ENCODE measurements around the gene KCP. TPM values are rescaled to one million over a fixed set of nuclear protein-coding genes. Genes with fewer than 3 reads are reported as not detected.

KCP gene
- polyA plus RNA-seq, 1 of the 3 experiments (the other 2 are of a cell fraction): not detected

GRCh38 chr7:128954830-128955802 is 44.6 kb upstream of the KCP start:
- ChIA-PET POLR2A (interaction anchor here (1.5 kb wide), 1 partner anchor 8 kb away, joined by 3 read pairs; no protein-coding TSS in a partner anchor), CTCF (interaction anchor here (0.7 to 4.8 kb wide), 20 partner anchors 8 to 413 kb away, joined by 3 to 32 read pairs (median 4); partner anchors contain the start of genes ATP6V1F and KCP)
- DNase-seq: peak; percentile 86
- WGBS (ENCODE audit: low lambda C conversion rate): 45% methylated on average over 15 of the region's 15 CpGs
- Histone ChIP-seq H3K4me2 (0 out of 2 replicates have a peak overlapping the region, but pooled peaks have one; percentile 2), H2AFZ (ENCODE audit: low read depth) (no peak overlapping the region), H3K27me3 (ENCODE audit: insufficient read depth) (no peaks in the 10 kb centered on the region), H3K27ac (ENCODE audit: low read depth in 2 of 2, low read length in 1 of 2) (peak overlapping the region; percentile 35 to 93), H4K20me1 (ENCODE audit: insufficient read depth) (no peaks in the 10 kb centered on the region; the same call in 1 of the 2 replicates), H3K9me2 (no peaks in the 10 kb centered on the region), H3F3A (replicated peaks; ENCODE audit: insufficient read depth) (peaks cover 15% of the 10 kb centered on the region), H3K4me3 (ENCODE audit: low read depth in 2 of 2, low read length in 1 of 2) (no peak overlapping the region), H3K4me1 (ENCODE audit: control insufficient read depth in 1 of 2, insufficient read depth in 2 of 2, low read depth in 1 of 2, low read length in 1 of 2) (peaks cover 5 to 52% of the 10 kb centered on the region in 2 experiments; a peak in 3 of 4 replicates), H3K79me2 (ENCODE audit: insufficient read depth) (no peaks in the 10 kb centered on the region), H3K9me3 (no peaks in the 10 kb centered on the region), H3K9ac (no peak overlapping the region), H3K36me3 (replicated peaks in 1 of 2; ENCODE audit: control insufficient read depth in 1 of 2, insufficient read depth in 2 of 2, low read length in 1 of 2) (peaks cover 58 to 76% of the 10 kb centered on the region in 2 experiments)
- TF ChIP-seq RFX5 (IDR thresholded peaks at IDR 0.05; ENCODE audit: low read length) (no peak; the same call in 1 of the 2 replicates), EZH2phosphoT487 (IDR thresholded peaks at IDR 0.05; ENCODE audit: borderline replicate concordance, low read depth) (no peak), TCF12 (IDR thresholded peaks at IDR 0.05) (peak; percentile 93), PBX3 (IDR thresholded peaks at IDR 0.05) (peak; percentile 59), CTCF (IDR thresholded peaks at IDR 0.05) (no peak; the same call in 1 of the 2 replicates), MEF2A (IDR thresholded peaks at IDR 0.05; ENCODE audit: borderline replicate concordance, low read depth) (no peak), NFIC (IDR thresholded peaks at IDR 0.05; ENCODE audit: borderline replicate concordance) (peak; percentile 41), ZBTB33 (IDR thresholded peaks at IDR 0.05; ENCODE audit: borderline replicate concordance, low read depth) (no peak), POLR2AphosphoS5 (IDR thresholded peaks at IDR 0.05; ENCODE audit: low read depth, low read length) (0 out of 2 replicates have a peak, but pooled peaks have one; percentile 16), RAD21 (IDR thresholded peaks at IDR 0.05; ENCODE audit: low read length) (peak; percentile 63), SIN3A (IDR thresholded peaks at IDR 0.05; ENCODE audit: borderline replicate concordance, low read depth, low read length) (no peak; the same call in 1 of the 2 replicates), NRF1 (IDR thresholded peaks at IDR 0.05; ENCODE audit: low read depth, low read length) (no peak), FOXM1 (IDR thresholded peaks at IDR 0.05; ENCODE audit: low read depth) (no peak), FOSL2 (IDR thresholded peaks at IDR 0.05; ENCODE audit: borderline replicate concordance, low read depth) (no peak), IRF3 (IDR thresholded peaks at IDR 0.05; ENCODE audit: low read depth, low read length) (no peak), GATA2 (CRISPR knock-in tag; IDR thresholded peaks at IDR 0.05) (peak; percentile 83), EP300 (IDR thresholded peaks at IDR 0.05; ENCODE audit: borderline replicate concordance in 1 of 2, low read depth in 1 of 2, low read length in 1 of 2) (peak in 1 of 2 experiments; percentile 89; a peak in 2 of 4 replicates), SMC3 (IDR thresholded peaks at IDR 0.05; ENCODE audit: low read depth, low read length) (peak; percentile 27; the same call in 1 of the 2 replicates), GABPA (IDR thresholded peaks at IDR 0.05; ENCODE audit: low read depth) (no peak), CHD2 (IDR thresholded peaks at IDR 0.05; ENCODE audit: low read length, partially characterized antibody) (peak; percentile 59), USF2 (IDR thresholded peaks at IDR 0.05; ENCODE audit: borderline replicate concordance, low read depth, low read length) (no peak), FOXJ3 (CRISPR knock-in tag; IDR thresholded peaks at IDR 0.05) (peak; percentile 84; the same call in 1 of the 2 replicates), MXI1 (IDR thresholded peaks at IDR 0.05; ENCODE audit: low read depth, low read length) (peak; percentile 74), TAF1 (IDR thresholded peaks at IDR 0.05; ENCODE audit: borderline replicate concordance, low read depth, low read length) (no peak)

Measured in SK-N-SH (cell line).